Effector memory CD4-positive, alpha-beta T cell (primary cell): Measurements from ENCODE around the gene SSBP3.
A peak's percentile ranks its signal among the peaks of the same experiment; 100 is the strongest.

Experiments used
- DNase-seq, 3 donors: peaks; one replicate each; pipeline ENCODE4 v3.0.0-alpha.2; 2020
- H3K27ac ChIP-seq: 2 replicates; pipeline ENCODE4 v1.7.0; 2013; ENCODE audit warnings: mild to moderate bottlenecking, low read length, moderate library complexity; ENCODE audit not compliant: insufficient read depth, poor library complexity, severe bottlenecking
- H3K27me3 ChIP-seq: replicated peaks from 2 replicates; pipeline ENCODE4 v1.7.0; 2013; ENCODE audit warnings: mild to moderate bottlenecking, low read length; ENCODE audit not compliant: insufficient read depth, control insufficient read depth, poor library complexity, severe bottlenecking
- H3K36me3 ChIP-seq: 2 replicates; pipeline ENCODE4 v1.7.0; 2013; ENCODE audit warnings: mild to moderate bottlenecking, low read length, moderate library complexity; ENCODE audit not compliant: control insufficient read depth, insufficient read depth
- H3K4me1 ChIP-seq: 2 replicates; pipeline ENCODE4 v1.7.0; 2013; ENCODE audit warnings: low read length, mild to moderate bottlenecking; ENCODE audit not compliant: control insufficient read depth, insufficient read depth, poor library complexity, severe bottlenecking
- H3K4me3 ChIP-seq: 2 replicates; pipeline ENCODE4 v1.7.0; 2013; ENCODE audit warnings: low read length, low read depth, mild to moderate bottlenecking; ENCODE audit not compliant: insufficient read depth, poor library complexity, severe bottlenecking
- H3K9me3 ChIP-seq: 2 replicates; pipeline ENCODE4 v1.7.0; 2013; ENCODE audit warnings: mild to moderate bottlenecking, low read length, moderate library complexity; ENCODE audit not compliant: control insufficient read depth

The SSBP3 gene

GRCh38 chr1:54384918-54385726, 21.1 kb downstream of the SSBP3 start:
- H3K27me3 ChIP-seq, result no peaks in the 10 kb centered on the region
- DNase-seq, result no peak
- H3K4me1 ChIP-seq, result no peaks in the 10 kb centered on the region

GRCh38 chr1:54384471-54384870, 21.7 kb downstream of the SSBP3 start:
- Histone ChIP-seq H3K4me1 (peaks cover 3% of the 10 kb centered on the region), H3K9me3 (no peaks in the 10 kb centered on the region), H3K27me3 (no peaks in the 10 kb centered on the region), H3K27ac (no peak overlapping the region), H3K4me3 (no peak overlapping the region), H3K36me3 (peaks cover 15% of the 10 kb centered on the region)
- no peak for DNase-seq

More at GRCh38 chr1:54384918-54385726, 21.1 kb downstream of the SSBP3 start:
- Histone ChIP-seq H3K9me3 (no peaks in the 10 kb centered on the region), H3K4me3 (no peak overlapping the region), H3K36me3 (peaks cover 18% of the 10 kb centered on the region), H3K27ac (no peak overlapping the region)

- peaks cover 11% of the 10 kb centered on the region for H3K4me1 ChIP-seq
Measured at GRCh38 chr1:54381524-54381923, 24.7 kb downstream of the SSBP3 start.

GRCh38 chr1:54380290-54380882, 25.8 kb downstream of the SSBP3 start:
- H3K36me3 ChIP-seq, result peaks cover 7% of the 10 kb centered on the region
- no peaks in the 10 kb centered on the region for H3K27me3 ChIP-seq
- H3K27ac ChIP-seq, result no peak overlapping the region
- H3K4me3 ChIP-seq, result no peak overlapping the region
- peak in 2 of 3 donors; percentile 11 to 30 for DNase-seq
- peaks cover 11% of the 10 kb centered on the region for H3K4me1 ChIP-seq
- no peaks in the 10 kb centered on the region for H3K9me3 ChIP-seq

More at GRCh38 chr1:54381524-54381923, 24.7 kb downstream of the SSBP3 start:
- DNase-seq, result no peak
- H3K27me3 ChIP-seq, result no peaks in the 10 kb centered on the region
- H3K4me3 ChIP-seq, result no peak overlapping the region
- no peak overlapping the region for H3K27ac ChIP-seq
- peaks cover 11% of the 10 kb centered on the region for H3K36me3 ChIP-seq
- no peaks in the 10 kb centered on the region for H3K9me3 ChIP-seq

- Histone ChIP-seq H3K27me3 (no peaks in the 10 kb centered on the region), H3K36me3 (peaks cover 7% of the 10 kb centered on the region), H3K4me3 (no peak overlapping the region), H3K9me3 (no peaks in the 10 kb centered on the region), H3K4me1 (peaks cover 11% of the 10 kb centered on the region), H3K27ac (no peak overlapping the region)
- DNase-seq, result no peak
Measured at GRCh38 chr1:54379555-54380289, 26.5 kb downstream of the SSBP3 start.

GRCh38 chr1:54378874-54379554, 27.2 kb downstream of the SSBP3 start:
- no peak for DNase-seq
- Histone ChIP-seq H3K27ac (no peak overlapping the region), H3K4me1 (peaks cover 11% of the 10 kb centered on the region), H3K36me3 (peaks cover 7% of the 10 kb centered on the region), H3K9me3 (no peaks in the 10 kb centered on the region), H3K27me3 (no peaks in the 10 kb centered on the region), H3K4me3 (no peak overlapping the region)

- H3K9me3 ChIP-seq, result no peaks in the 10 kb centered on the region
- no peak overlapping the region for H3K4me3 ChIP-seq
- no peak overlapping the region for H3K27ac ChIP-seq
- H3K36me3 ChIP-seq, result peaks cover 7% of the 10 kb centered on the region
- DNase-seq, result no peak
- no peaks in the 10 kb centered on the region for H3K27me3 ChIP-seq
- peaks cover 11% of the 10 kb centered on the region for H3K4me1 ChIP-seq
Measured at GRCh38 chr1:54378157-54378873, 27.9 kb downstream of the SSBP3 start.

- Histone ChIP-seq H3K27me3 (no peaks in the 10 kb centered on the region), H3K4me1 (peaks cover 11% of the 10 kb centered on the region), H3K9me3 (no peaks in the 10 kb centered on the region), H3K4me3 (no peak overlapping the region), H3K36me3 (peaks cover 7% of the 10 kb centered on the region), H3K27ac (no peak overlapping the region)
- DNase-seq, result no peak
Measured at GRCh38 chr1:54377040-54377691, 29.0 kb downstream of the SSBP3 start.
